Stimulated activated CD4-positive, alpha-beta T cell treated with anti-CD3 and anti-CD28 coated beads, Interleukin-12 subunit alpha, Interleukin-12 subunit beta, amount 100 ng/mL, for 48 hours (primary cell): ENCODE results near the gene SIM1.

ENCODE experiments used
- DNase-seq, 3 donors: peaks; one replicate each; pipeline ENCODE4 v3.0.0-alpha.2; 2020; ENCODE audit warnings: low read depth in 2 of 3, low spot score in 1 of 3

SIM1 gene

GRCh38 chr6:100426744-100427338 is 37.9 kb downstream of the SIM1 start:
- DNase-seq: no peak

GRCh38 chr6:100426241-100426640 is 38.5 kb downstream of the SIM1 start:
- no peak for DNase-seq

DNA sequence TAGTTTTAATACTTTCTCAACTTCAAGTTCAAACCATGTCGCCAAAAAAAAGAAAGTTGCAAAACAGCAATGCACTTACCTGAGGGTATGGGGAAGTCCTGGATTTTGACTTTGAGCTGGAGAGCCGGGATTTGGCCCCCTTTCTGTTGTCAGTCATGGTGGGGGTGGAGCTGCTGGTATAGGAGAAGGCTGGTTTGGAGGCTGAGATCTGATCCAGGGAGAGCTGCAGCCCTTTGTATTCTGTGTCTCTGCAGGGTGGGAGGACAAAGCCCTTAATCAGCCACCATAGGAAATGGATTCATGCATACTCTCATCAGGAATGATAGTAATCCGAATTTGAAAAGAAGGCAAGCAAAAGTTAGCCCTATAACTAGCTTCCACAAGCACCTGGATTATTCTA is 44.0 kb downstream of the SIM1 start:
- no peak for DNase-seq

- DNase-seq: no peak
These were observed 47.7 kb downstream of the SIM1 start for GRCh38 chr6:100417036-100417435.

DNA sequence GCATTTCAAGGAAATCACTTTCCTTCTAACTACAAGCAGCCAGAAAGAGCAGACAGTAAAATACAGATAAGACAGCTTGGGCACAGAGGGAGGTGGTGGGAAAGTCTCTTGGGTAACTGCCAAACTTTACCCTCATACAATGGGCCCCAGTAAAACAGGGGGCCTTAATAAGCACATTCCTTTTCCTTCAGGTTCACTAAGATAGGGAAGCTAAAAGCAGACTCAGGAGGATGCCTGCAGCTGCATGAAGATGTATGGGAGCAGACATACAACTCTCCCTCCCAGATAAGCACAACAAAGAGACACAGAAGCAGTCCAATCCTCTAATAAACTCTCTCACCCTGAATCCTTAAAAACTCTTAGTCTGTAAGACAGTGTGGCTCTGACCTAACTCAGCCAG is 49.0 kb downstream of the SIM1 start:
- no peak for DNase-seq

- DNase-seq: no peak
These were observed 51.8 kb downstream of the SIM1 start for GRCh38 chr6:100412872-100413271.

GRCh38 chr6:100404051-100404450 is 60.7 kb downstream of the SIM1 start:
- DNase-seq: no peak

- DNase-seq: no peak
These were observed 71.2 kb downstream of the SIM1 start for GRCh38 chr6:100393493-100393892.

- no peak for DNase-seq
These were observed 72.3 kb downstream of the SIM1 start for GRCh38 chr6:100392423-100392822.

- DNase-seq: no peak
These were observed 75.7 kb downstream of the SIM1 start for GRCh38 chr6:100388868-100389519.

DNA sequence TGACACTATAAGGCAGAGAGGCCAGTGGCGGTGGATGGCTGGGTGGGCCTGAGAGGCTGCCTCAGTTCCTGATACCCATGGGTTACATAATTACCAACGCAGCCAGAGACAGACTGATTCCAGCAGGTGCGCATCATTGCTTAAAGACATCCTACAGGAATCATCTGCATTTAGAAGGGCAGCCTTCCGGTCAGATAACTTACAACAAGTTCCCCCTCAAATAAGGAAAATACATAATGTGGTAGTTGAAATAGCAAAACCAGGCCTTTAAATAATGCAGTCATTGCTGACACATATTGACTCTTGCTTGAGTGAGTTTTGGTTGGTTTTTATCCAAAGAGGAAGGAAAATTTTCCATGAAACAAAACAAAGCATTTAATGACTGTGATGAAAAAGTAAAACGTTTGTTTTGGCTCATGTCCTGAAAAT is 81.9 kb downstream of the SIM1 start:
- no peak for DNase-seq

DNA sequence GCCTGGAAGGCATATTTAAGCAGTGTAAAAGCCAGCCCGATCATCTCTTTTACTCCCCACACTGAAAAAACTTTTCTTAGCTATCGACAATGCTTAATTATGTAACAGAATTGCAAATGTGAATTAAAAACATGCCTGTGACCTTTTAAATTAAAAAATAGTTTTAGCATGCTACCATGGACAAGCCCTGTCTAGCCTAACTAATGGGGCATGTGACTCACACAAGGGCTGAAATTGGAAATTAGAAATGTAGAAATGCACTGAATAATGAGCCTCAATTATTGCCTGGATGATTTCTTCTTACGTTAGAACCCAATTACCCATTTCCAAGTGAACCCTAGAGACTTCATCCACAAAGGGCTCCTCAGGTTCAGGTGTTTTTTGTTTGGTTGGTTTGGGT is 82.7 kb downstream of the SIM1 start:
- no peak for DNase-seq

GRCh38 chr6:100381111-100381510 is 83.6 kb downstream of the SIM1 start:
- DNase-seq: no peak

DNA sequence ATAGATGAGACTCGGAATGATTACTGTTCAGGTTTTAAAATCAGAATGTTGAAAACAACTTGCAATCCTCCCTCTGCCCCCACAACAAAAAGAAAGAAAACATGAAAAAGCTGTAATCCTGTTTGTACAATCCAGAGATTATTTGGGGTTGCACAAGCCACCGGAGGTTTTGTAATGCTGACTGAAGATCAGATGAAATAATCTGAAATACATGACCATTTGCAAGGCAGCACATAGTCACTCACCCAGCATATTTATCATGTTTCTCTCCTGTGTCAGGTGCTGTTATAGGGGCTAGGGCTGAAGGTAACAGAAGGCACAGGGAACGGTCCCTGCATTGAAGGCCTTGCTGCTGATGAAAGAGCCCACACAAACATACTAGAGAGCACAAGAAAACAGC is 85.3 kb downstream of the SIM1 start:
- no peak for DNase-seq

DNA sequence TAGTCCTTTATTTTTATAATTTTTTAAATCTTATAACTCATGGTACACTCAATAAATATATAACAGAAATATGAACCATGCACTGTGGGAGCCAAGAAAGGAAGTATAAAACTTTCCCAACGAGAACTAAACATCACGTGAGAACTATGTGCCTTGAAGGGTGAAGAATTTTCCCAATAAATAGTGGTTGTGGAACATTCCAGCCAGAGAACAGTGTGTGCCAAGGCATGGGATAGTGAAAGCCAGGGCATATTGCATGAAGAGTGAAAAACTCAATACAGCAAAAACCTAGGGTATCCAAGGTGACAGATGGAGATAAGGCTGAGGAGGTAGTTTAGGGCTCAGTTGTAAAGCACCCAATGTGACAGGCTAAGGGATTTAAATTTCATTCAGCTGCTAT is 86.1 kb downstream of the SIM1 start:
- no peak for DNase-seq

DNA sequence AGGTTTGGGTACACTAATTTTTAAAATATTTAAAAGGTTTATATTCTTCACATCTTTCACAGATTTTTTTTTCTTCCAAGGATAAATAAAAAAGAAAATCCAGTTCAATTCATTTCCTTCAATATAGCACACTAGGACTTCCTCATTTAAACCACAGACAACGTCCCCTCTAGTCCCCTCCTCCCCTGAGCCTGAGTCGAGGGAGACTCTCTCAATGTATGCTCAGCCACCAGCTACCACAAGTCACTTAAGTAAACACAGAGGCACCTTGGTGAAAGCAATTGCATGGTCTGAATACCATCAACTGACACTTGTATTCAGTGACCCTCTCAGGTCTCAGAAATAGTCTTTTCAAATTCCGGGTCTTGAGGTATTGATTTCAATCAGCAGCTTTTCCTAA is 88.6 kb downstream of the SIM1 start:
- no peak for DNase-seq

GRCh38 chr6:100372326-100373091 is 92.2 kb downstream of the SIM1 start:
- DNase-seq: no peak

GRCh38 chr6:100371591-100371990 is 93.1 kb downstream of the SIM1 start:
- no peak for DNase-seq

GRCh38 chr6:100370265-100370664 is 94.5 kb downstream of the SIM1 start:
- DNase-seq: no peak

- no peak for DNase-seq
These were observed 98.3 kb downstream of the SIM1 start for GRCh38 chr6:100366419-100366818.

DNA sequence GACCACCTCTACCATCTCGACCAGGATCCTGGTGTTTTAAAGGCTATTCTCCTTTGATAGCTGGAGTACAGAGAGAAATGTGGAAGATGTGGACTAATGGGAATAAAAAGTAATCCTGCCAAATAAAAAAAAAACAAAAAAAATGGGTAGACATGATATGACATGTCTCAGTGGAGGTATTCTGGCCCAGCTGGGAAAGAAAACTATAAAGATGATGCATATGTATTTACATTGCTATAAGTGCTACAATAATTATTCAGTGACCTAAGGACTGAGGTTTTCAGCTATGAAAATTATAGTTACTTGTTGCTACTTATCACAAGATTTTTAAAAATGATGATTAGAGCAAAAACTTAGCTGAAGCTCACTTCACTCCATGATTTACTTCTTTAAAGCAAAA is 101.1 kb downstream of the SIM1 start:
- no peak for DNase-seq
